Activated T-helper 17 cell treated with anti-CD3 and anti-CD28 coated beads, Interleukin-2, amount 50 U/mL, for 72 hours (primary cell): ENCODE data around the gene ACOT11. TPM values are rescaled to one million over a fixed set of nuclear protein-coding genes. Genes with fewer than 3 reads are reported as not detected.
A peak's percentile ranks its signal among the peaks of the same experiment; 100 is the strongest.

Experiments used
- ATAC-seq: fragments of 150-1000 bp; cut with Tn5 transposase; replicated peaks from 2 replicates; pipeline ENCODE4 v1.10.0; 2021; ENCODE audit warnings: mild to moderate bottlenecking, moderate library complexity
- H3K27ac Mint-ChIP-seq: one replicate; pipeline ENCODE4 v1.8.0; 2022; ENCODE audit warnings: mixed read lengths
- H3K27me3 Mint-ChIP-seq: one replicate; pipeline ENCODE4 v1.8.0; 2022; ENCODE audit warnings: mixed read lengths
- H3K36me3 Mint-ChIP-seq: one replicate; pipeline ENCODE4 v1.8.0; 2022; ENCODE audit warnings: low read depth, mild to moderate bottlenecking, mixed read lengths
- H3K4me1 Mint-ChIP-seq: one replicate; pipeline ENCODE4 v1.8.0; 2022; ENCODE audit warnings: mixed read lengths
- H3K4me3 Mint-ChIP-seq: one replicate; pipeline ENCODE4 v1.8.0; 2022; ENCODE audit warnings: mild to moderate bottlenecking, mixed read lengths
- H3K9me3 Mint-ChIP-seq: one replicate; pipeline ENCODE4 v1.8.0; 2022; ENCODE audit warnings: mixed read lengths
- total RNA-seq, 2 donors: library from RNA; stranded (reverse); gene quantifications; one replicate each; pipeline ENCODE4 v1.2.3, GENCODE V29; 2022

Gene ACOT11
- total RNA-seq, 2 donors from 2014 or later = 1.0 to 3.2 TPM

GRCh38 chr1:54600947-54601721, 53.1 kb downstream of the ACOT11 start:
- Mint-ChIP-seq H3K4me3 (no peak overlapping the region), H3K36me3 (no peaks in the 10 kb centered on the region), H3K4me1 (peaks cover 9% of the 10 kb centered on the region), H3K9me3 (no peaks in the 10 kb centered on the region), H3K27ac (no peak overlapping the region), H3K27me3 (no peaks in the 10 kb centered on the region)
- no peak for ATAC-seq

GRCh38 chr1:54601730-54602129, 53.7 kb downstream of the ACOT11 start:
- Mint-ChIP-seq H3K9me3 (no peaks in the 10 kb centered on the region), H3K27ac (no peak overlapping the region), H3K27me3 (no peaks in the 10 kb centered on the region), H3K4me1 (peaks cover 9% of the 10 kb centered on the region), H3K36me3 (no peaks in the 10 kb centered on the region), H3K4me3 (no peak overlapping the region)
- no peak for ATAC-seq

DNA sequence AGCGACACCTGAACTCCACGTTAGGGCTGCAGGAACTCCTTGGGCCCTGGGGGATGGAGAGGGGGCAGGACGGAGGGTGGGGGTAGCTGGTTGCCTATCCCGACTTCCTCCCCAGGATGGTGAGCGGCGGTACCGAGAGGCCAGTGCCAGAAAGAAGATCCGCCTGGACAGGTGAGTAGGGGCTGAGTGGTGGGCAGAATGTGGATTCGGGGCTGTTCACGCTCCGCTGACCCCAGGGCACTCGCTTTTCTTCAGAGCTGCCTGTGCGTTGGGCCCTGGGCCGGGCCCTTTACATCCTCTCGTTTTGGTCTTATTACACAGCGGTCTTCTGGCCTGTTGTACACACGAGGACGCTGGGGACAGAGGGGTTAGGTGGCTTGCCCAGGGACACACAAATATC, 54.5 kb downstream of the ACOT11 start:
- Mint-ChIP-seq H3K36me3 (no peaks in the 10 kb centered on the region), H3K4me1 (peaks cover 9% of the 10 kb centered on the region), H3K27me3 (no peaks in the 10 kb centered on the region), H3K4me3 (no peak overlapping the region), H3K27ac (no peak overlapping the region), H3K9me3 (no peaks in the 10 kb centered on the region)
- no peak for ATAC-seq

DNA sequence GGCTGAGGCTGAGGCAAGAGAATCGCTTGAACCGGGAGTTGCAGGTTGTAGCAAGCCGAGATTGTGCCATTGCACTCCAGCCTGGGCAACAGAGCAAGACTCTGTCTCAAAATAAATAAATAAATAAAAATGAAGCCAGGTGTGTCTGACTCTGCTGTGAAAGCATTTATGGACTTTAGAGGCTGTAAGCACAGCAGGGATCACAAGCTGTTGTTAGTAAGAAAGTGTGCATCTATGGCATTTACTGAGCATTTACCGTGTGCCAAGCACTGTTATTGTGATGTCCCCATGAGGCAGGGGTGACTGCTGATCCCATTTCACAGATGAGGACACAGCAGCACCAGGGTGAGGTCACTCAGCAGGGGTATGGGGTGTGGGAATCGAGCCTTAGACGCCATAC, 55.2 kb downstream of the ACOT11 start:
- Mint-ChIP-seq H3K9me3 (no peaks in the 10 kb centered on the region), H3K27ac (no peak overlapping the region), H3K4me1 (peaks cover 9% of the 10 kb centered on the region), H3K4me3 (no peak overlapping the region), H3K36me3 (no peaks in the 10 kb centered on the region), H3K27me3 (no peaks in the 10 kb centered on the region)
- no peak for ATAC-seq

DNA sequence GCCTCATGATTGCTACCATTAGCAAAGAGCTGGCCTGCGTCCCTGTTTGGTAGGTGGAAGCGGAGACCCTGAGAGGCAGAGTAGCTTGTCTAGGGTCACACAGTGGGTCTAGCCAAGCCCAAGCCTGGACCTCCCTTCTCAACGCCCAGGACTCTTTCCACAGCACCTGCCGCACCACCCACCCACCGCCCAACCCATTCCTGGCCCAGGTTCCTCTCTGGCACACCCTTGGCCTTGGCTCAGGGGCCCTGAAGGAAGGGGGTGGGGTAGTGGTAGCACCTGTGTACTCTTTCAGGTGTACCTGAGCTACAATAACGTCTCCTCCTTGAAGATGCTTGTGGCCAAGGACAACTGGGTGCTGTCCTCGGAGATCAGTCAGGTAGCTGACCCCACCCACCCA, 56.0 kb downstream of the ACOT11 start:
- Mint-ChIP-seq H3K9me3 (no peaks in the 10 kb centered on the region), H3K4me1 (peaks cover 9% of the 10 kb centered on the region), H3K4me3 (no peak overlapping the region), H3K27me3 (no peaks in the 10 kb centered on the region), H3K36me3 (no peaks in the 10 kb centered on the region), H3K27ac (peak overlapping the region; percentile 79)
- ATAC-seq = no peak

DNA sequence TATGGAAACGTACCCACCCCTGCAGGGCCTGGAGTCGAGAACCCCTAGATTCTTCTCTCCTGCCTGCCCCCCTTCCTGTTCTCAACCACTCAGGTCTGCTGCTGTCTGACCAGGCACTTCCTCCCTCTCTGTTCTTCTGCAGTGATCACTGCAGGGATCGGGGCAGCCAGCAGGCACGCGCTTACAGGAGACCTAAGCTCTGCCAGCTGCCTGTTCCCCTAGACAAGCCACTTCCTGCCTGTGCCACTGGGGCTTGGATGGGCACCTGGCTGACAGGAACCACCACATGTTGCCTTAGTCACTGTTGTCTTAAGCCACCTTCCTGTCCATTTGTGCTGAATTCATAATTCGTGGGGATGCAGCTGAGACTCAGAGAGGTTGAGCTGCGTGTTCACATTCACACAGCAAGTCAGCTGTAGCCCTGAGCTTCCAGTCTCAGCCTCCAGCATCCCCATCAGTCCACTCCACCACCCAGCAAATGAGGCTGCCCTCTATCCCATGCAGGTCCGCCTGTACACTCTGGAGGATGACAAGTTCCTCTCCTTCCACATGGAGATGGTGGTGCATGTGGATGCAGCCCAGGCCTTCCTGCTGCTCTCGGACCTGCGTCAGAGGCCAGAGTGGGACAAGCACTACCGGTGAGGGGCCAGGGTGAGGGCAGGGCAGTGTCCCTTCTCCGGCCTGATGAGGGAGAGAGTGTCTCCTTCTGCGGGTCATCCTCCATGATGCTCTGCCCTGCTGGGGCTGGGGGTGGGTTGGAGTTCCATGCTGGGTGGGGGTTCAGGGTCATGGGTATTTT, 56.7 kb downstream of the ACOT11 start:
- no peaks in the 10 kb centered on the region for H3K27me3 Mint-ChIP-seq
- H3K27ac Mint-ChIP-seq = peak overlapping the region; percentile 79
- peaks cover 9% of the 10 kb centered on the region for H3K4me1 Mint-ChIP-seq
- no peaks in the 10 kb centered on the region for H3K9me3 Mint-ChIP-seq
- peak overlapping the region; percentile 4 for H3K4me3 Mint-ChIP-seq
- ATAC-seq = peak; percentile 76
- no peaks in the 10 kb centered on the region for H3K36me3 Mint-ChIP-seq

DNA sequence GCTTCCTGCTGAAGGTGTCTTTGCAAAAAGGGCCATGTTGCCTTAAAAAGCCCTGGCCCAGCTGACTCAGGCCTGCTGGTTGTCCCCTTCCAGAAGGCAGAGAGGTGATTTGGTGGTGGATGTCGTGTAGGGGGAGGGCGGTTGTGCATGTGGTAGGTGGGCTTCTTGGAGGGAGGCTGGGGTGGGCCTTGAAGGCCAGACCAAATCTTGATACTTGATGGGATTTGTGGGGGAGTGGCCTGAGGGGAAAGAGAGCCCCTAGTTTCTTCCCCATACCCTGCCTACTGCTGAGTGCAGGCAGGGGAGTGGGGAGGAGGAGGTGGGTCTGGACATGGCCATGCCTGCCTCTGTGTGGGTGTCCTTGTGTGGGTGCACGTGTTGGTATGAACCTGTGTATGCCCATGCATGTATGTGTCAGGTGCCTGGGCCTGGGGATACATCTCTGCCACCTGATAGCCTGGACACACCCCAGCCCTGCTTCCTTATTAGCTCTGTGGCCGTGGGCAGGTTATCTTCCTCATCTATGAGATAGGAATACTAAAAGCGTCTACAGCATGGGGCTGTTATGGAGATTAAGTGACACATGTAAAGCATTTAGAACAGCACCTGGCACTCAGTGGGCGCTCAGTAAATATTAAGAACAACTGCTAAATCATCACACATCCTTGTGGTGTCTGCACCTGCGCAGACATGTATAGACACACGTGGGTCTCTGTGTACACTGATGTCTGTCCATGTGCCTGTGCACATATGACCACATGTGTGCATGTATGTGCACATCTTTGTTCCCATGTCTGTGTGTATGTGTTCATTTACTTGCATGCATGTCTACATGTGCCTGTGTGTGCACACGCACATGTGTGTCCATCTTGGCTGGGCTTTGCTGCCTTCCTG, 58.3 kb downstream of the ACOT11 start:
- Mint-ChIP-seq H3K36me3 (no peaks in the 10 kb centered on the region), H3K27me3 (no peaks in the 10 kb centered on the region), H3K4me1 (peaks cover 9% of the 10 kb centered on the region), H3K27ac (no peak overlapping the region), H3K4me3 (no peak overlapping the region), H3K9me3 (no peaks in the 10 kb centered on the region)
- ATAC-seq = no peak

DNA sequence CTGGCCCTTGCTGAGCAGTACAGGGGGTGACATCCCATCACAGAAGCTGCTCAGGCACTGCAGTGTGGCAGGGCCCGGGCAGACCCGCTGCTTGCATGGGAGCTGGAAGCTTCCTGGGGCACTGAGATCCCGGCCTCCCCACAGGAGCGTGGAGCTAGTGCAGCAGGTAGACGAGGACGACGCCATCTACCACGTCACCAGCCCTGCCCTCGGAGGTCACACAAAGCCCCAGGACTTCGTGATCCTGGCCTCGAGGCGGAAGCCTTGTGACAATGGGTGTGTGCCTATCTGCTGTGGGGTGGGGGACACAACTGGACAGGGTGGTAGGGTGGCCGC, 58.9 kb downstream of the ACOT11 start:
- Mint-ChIP-seq H3K36me3 (no peaks in the 10 kb centered on the region), H3K9me3 (no peaks in the 10 kb centered on the region), H3K4me3 (no peak overlapping the region), H3K4me1 (peaks cover 9% of the 10 kb centered on the region), H3K27ac (no peak overlapping the region), H3K27me3 (no peaks in the 10 kb centered on the region)
- no peak for ATAC-seq

- H3K9me3 Mint-ChIP-seq = no peaks in the 10 kb centered on the region
- peaks cover 9% of the 10 kb centered on the region for H3K4me1 Mint-ChIP-seq
- no peaks in the 10 kb centered on the region for H3K27me3 Mint-ChIP-seq
- H3K27ac Mint-ChIP-seq = no peak overlapping the region
- no peak for ATAC-seq
- no peaks in the 10 kb centered on the region for H3K36me3 Mint-ChIP-seq
- no peak overlapping the region for H3K4me3 Mint-ChIP-seq
These were observed 60.0 kb downstream of the ACOT11 start for GRCh38 chr1:54607821-54608565.

DNA sequence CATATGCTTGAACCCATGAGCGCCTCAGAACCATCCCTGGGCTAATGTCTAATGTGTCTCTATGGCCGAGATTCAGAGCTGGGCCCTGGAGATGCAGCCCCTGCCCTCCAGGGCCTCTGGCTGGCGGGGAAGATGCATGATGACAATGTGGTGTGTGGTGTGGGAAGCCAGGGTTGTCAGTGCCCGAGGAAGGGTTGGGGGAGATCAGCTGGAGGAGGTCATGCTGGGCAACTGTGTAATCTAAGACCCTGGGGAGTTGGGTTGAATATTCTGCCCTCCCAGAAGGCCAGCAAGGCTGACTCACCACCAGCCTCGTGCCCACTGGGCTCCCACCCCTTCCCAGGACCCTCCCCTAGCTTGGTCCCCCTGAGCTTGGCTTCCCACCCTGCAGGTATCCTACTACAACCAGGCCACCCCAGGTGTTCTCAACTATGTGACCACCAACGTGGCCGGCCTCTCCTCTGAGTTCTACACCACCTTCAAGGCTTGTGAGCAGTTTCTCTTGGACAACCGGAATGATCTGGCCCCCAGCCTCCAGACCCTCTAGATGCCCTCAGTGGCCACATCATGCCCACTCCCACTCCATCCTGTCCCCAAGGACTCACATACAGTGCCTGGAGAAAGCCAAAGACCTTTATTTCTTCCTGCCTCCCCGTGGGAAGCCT, 60.7 kb downstream of the ACOT11 start:
- H3K4me3 Mint-ChIP-seq = no peak overlapping the region
- H3K27me3 Mint-ChIP-seq = no peaks in the 10 kb centered on the region
- H3K9me3 Mint-ChIP-seq = no peaks in the 10 kb centered on the region
- no peaks in the 10 kb centered on the region for H3K36me3 Mint-ChIP-seq
- peaks cover 9% of the 10 kb centered on the region for H3K4me1 Mint-ChIP-seq
- H3K27ac Mint-ChIP-seq = no peak overlapping the region
- no peak for ATAC-seq

DNA sequence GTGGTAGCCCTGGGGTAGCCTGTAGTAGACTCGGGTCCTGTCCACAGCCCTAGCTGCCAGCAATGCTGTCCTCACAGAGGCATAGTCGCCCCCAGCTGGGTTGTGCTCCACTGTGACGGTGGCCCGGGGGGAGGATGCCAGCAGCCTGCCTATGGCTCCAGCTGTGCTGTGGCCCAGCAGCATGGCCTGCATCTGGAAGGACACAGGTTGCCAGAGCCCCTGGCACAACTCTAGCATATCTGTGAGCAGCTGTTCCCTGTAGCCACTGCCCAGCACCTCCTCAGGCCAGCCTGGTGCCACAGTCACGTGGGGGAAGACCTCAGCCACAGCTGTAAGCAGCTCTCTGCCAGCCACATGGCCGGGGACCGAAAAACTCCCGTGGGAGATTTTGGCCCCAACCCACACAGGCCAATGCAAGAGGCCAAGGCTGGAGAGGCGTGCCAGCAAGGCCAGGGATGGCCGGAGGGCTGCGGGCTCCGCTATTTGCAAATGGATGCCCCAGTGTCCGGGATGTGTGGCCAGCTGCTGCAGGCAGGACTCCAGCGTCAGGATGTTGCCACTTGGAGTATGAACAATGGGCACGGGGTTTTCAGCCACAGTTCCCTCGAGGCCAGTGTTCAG, 61.4 kb downstream of the ACOT11 start:
- no peak for ATAC-seq
- no peak overlapping the region for H3K4me3 Mint-ChIP-seq
- no peaks in the 10 kb centered on the region for H3K9me3 Mint-ChIP-seq

GRCh38 chr1:54610048-54610447, 62.0 kb downstream of the ACOT11 start:
- Mint-ChIP-seq H3K36me3 (no peaks in the 10 kb centered on the region), H3K9me3 (no peaks in the 10 kb centered on the region), H3K27me3 (peaks cover 2% of the 10 kb centered on the region), H3K4me1 (no peaks in the 10 kb centered on the region), H3K4me3 (no peak overlapping the region), H3K27ac (no peak overlapping the region)
- no peak for ATAC-seq

More for the DNA sequence above, 61.4 kb downstream of the ACOT11 start:
- H3K27me3 Mint-ChIP-seq = no peaks in the 10 kb centered on the region
- no peaks in the 10 kb centered on the region for H3K36me3 Mint-ChIP-seq
- H3K27ac Mint-ChIP-seq = no peak overlapping the region
- peaks cover 6% of the 10 kb centered on the region for H3K4me1 Mint-ChIP-seq
